Chondrocyte (in vitro differentiated cells): ENCODE measurements around the gene PREX1. TPM values are rescaled to one million over a fixed set of nuclear protein-coding genes. Genes with fewer than 3 reads are reported as not detected.

ENCODE experiments used
- DNase-seq: peaks from one replicate; pipeline ENCODE4 v3.0.0; 2021; ENCODE audit warnings: mixed read lengths, low spot score
- H3K27ac Mint-ChIP-seq: one replicate; pipeline ENCODE4 v1.8.0; 2021; ENCODE audit warnings: mild to moderate bottlenecking, moderate library complexity, mixed read lengths; ENCODE audit not compliant: unreplicated experiment
- H3K27me3 Mint-ChIP-seq: 2 replicates; pipeline ENCODE4 v1.8.0; 2021; ENCODE audit warnings: low read depth, mixed read lengths
- H3K36me3 Mint-ChIP-seq: 2 replicates; pipeline ENCODE4 v1.8.0; 2021; ENCODE audit warnings: low read depth, mixed read lengths
- H3K4me1 Mint-ChIP-seq: 2 replicates; pipeline ENCODE4 v1.8.0; 2021; ENCODE audit warnings: low read depth, mild to moderate bottlenecking, mixed read lengths
- H3K4me3 Mint-ChIP-seq: one replicate; pipeline ENCODE4 v1.8.0; 2021; ENCODE audit warnings: mild to moderate bottlenecking, moderate library complexity, mixed read lengths; ENCODE audit not compliant: unreplicated experiment
- H3K9me3 Mint-ChIP-seq: 2 replicates; pipeline ENCODE4 v1.8.0; 2021; ENCODE audit warnings: low read depth, mixed read lengths
- total RNA-seq: library from RNA; stranded (reverse); gene quantifications from 3 replicates; pipeline ENCODE4 v1.2.1, GENCODE V29; 2021
- TF ChIP-seq, protein P1 (sequence below): fragments of 200-600 bp; sonication (generic); IDR thresholded peaks from 2 replicates; pipeline ENCODE4 v1.5.0; 2021; ENCODE audit warnings: antibody characterized with exemption, mild to moderate bottlenecking, moderate library complexity

PREX1 gene
- total RNA-seq, 1 donor from 2014 or later, result 3.0 TPM

DNA sequence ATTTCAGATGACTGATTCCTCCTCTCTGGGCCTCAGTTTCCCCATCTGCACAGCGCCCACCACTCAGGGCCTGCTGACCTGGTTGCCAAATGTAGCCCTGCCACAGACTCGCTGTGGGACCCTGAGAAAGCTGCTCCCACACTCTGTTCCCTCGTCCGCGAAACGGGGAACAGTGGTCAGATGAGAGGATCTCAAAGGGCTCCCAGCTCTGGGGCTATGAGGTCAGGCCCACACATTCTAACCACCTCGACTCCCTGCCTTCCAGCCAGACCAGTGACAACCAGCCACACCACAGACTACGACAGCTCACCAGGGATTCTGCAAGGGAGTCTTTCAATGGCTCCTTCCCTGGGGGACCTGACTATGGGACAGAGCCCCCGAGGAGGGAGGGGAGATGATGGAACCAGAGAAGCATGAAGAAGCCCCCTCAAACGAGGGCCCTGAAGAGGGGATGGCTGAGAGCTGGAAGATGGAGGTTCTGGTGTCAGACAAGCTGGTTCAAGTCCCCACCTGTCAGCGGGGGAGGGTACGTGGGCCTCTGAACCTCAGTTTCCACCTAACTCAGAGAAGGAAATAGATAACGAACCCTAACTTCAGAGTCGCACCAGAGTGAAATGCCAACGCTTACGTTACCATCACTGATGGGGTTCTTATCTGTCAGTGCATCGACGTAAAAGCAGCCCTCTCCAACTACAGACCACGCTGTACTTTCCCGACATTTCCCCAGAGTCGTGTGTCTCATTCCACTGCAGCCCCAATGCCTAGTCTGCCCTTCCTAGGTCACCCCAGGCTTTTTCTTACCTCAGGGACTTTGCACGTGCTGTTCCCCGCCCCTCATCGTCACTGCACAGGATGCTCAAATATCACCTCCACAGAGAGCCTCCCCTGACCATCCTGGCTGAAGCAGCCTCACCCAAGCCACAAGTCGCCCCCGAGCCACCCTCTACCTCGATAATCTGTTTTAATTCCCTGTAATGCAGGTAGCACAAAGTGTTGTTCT lies 60.5 kb downstream of the PREX1 start:
- Mint-ChIP-seq H3K27me3 (peaks cover 10% of the 10 kb centered on the region), H3K4me3 (no peak overlapping the region), H3K4me1 (no peaks in the 10 kb centered on the region), H3K36me3 (peaks cover 3% of the 10 kb centered on the region), H3K9me3 (peaks cover 7% of the 10 kb centered on the region), H3K27ac (no peak overlapping the region)
- DNase-seq, result no peak
- TF ChIP-seq, protein P1, sequence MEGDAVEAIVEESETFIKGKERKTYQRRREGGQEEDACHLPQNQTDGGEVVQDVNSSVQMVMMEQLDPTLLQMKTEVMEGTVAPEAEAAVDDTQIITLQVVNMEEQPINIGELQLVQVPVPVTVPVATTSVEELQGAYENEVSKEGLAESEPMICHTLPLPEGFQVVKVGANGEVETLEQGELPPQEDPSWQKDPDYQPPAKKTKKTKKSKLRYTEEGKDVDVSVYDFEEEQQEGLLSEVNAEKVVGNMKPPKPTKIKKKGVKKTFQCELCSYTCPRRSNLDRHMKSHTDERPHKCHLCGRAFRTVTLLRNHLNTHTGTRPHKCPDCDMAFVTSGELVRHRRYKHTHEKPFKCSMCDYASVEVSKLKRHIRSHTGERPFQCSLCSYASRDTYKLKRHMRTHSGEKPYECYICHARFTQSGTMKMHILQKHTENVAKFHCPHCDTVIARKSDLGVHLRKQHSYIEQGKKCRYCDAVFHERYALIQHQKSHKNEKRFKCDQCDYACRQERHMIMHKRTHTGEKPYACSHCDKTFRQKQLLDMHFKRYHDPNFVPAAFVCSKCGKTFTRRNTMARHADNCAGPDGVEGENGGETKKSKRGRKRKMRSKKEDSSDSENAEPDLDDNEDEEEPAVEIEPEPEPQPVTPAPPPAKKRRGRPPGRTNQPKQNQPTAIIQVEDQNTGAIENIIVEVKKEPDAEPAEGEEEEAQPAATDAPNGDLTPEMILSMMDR, result no peak

DNA sequence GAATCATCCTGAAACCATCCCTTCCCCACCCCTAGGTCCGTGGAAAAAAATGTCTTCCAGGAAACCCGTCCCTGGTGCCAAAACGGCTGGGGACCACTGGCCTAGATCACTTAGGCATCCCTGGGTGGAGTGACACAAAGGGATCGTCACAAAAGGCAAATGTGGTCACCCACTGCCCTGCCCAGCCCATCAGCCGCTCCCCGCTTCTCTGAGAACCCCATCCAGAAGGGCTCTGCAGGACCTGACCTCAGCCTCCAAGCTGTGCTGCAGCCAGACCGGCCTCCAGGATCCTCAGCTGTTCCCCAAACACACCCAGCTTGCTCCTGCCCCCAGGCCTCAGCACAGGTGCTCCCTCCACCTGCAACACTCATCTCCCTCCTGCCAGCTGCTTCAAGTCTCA lies 61.6 kb downstream of the PREX1 start:
- Mint-ChIP-seq H3K27ac (no peak overlapping the region), H3K9me3 (peaks cover 10% of the 10 kb centered on the region), H3K4me1 (no peaks in the 10 kb centered on the region), H3K4me3 (no peak overlapping the region), H3K36me3 (peaks cover 3% of the 10 kb centered on the region), H3K27me3 (peaks cover 10% of the 10 kb centered on the region)
- TF ChIP-seq, protein P1, result no peak
- DNase-seq, result no peak

DNA sequence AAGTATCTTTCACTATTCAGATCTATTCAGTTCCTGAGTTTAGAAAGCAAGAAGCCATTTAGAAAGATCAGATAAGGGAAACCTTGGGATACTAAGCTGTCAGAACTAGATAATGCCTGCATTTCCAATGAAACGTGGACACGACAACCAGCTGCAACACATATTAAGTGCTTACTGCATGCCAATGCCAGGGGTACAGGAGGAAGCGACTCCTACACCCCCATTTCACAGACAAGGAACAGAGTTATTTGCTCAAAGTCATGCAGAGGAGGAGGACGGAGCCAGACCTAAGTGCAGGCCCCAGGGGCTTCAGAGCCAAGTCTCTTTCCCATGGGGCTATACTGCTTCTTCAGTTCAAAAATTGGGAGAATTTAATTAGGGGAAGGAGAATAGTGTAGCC lies 62.4 kb downstream of the PREX1 start:
- TF ChIP-seq, protein P1, result no peak
- DNase-seq, result no peak
- Mint-ChIP-seq H3K4me1 (peaks cover 1% of the 10 kb centered on the region), H3K9me3 (peaks cover 10% of the 10 kb centered on the region), H3K27me3 (peaks cover 10% of the 10 kb centered on the region), H3K36me3 (peaks cover 3% of the 10 kb centered on the region), H3K4me3 (no peak overlapping the region), H3K27ac (no peak overlapping the region)

DNA sequence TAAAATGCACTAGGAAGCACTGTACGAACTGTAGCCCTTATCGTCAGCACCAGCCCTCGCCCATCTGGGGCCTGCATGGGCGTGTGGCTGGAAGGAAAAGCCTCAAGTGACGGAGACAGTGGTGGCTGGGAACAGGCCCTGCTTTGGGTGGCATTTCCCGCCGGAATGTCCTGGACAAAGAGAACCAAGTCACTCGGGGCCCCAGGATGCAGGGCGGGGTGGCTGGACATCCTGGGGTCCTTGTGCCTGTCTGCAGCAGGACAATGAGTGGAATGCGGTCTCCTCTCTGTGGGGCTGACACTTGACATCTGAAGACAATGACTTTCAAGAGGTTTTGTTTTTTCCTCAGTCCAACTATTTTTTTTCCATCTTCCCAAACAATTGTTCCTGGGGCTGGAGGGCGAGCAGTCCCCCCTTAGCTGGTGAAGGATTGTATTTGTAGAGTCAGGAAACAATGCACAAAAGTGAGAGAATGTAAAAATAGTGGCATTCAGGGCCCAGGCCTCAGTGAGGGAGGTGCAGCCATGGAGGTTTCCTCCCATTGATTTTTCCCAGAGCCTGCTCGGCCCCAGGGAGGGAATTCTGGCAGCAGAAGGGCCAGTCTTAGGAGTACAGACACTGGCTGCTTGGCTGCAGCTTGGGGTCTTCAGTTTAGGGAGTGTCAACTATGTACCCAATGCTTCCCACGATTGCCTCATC lies 64.4 kb downstream of the PREX1 start:
- H3K4me1 Mint-ChIP-seq, result peaks cover 4% of the 10 kb centered on the region
- TF ChIP-seq, protein P1, result no peak
- peak; percentile 72 for DNase-seq
- H3K4me3 Mint-ChIP-seq, result no peak overlapping the region
- peaks cover 3% of the 10 kb centered on the region for H3K36me3 Mint-ChIP-seq
- H3K27ac Mint-ChIP-seq, result no peak overlapping the region
- peaks cover 10% of the 10 kb centered on the region for H3K9me3 Mint-ChIP-seq
- peaks cover 2% of the 10 kb centered on the region for H3K27me3 Mint-ChIP-seq

DNA sequence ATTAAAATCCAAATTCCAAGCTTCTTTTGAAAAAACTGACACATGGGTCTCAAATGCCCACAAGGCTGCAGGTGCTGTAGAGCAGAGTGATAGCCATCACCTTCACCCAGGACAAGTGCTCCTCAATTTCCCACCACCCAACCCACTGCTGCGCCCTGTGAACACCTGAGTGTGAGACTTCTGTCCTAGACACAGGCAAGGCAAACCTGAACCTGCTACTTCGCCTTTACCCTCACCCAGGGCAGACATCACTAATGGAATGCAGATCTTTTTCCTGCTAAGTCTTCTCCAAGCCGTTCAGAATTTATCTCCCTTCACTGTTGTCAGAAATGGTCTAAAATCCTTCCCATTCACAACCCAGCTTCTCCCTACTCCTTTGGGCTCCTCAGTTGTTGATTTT lies 65.9 kb downstream of the PREX1 start:
- Mint-ChIP-seq H3K4me3 (no peak overlapping the region), H3K9me3 (peaks cover 10% of the 10 kb centered on the region), H3K36me3 (peaks cover 5% of the 10 kb centered on the region), H3K4me1 (peaks cover 4% of the 10 kb centered on the region), H3K27ac (no peak overlapping the region), H3K27me3 (no peaks in the 10 kb centered on the region)
- TF ChIP-seq, protein P1, result no peak
- no peak for DNase-seq
